HEK293T (cell line): ENCODE results near the gene CPB1.

Experiments
- CTCF ChIA-PET: fragments of 350-600 bp; formaldehyde crosslinking; extraction: SDS; loops from one replicate; lab custom pipeline; 2021; ENCODE audit warnings: antibody characterized with exemption, inconsistent platforms; lab: Yijun Ruan, JAX
- POLR2A ChIA-PET: fragments of 350-600 bp; formaldehyde crosslinking; extraction: SDS; loops from one replicate; lab custom pipeline; 2020; ENCODE audit warnings: antibody characterized with exemption, inconsistent platforms; lab: Yijun Ruan, JAX
- DNase-seq: peaks from one replicate; pipeline ENCODE4 v3.0.0; 2012; ENCODE audit warnings: mixed read lengths; ENCODE audit errors: extremely low spot score
- ARNT ChIP-seq: fragments of 450-650 bp; IDR thresholded peaks from 2 replicates; pipeline ENCODE4 v1.6.1; 2017; ENCODE audit warnings: mild to moderate bottlenecking
- BHLHE40 ChIP-seq: fragments of 450-650 bp; IDR thresholded peaks from 2 replicates; pipeline ENCODE4 v1.6.1; 2016; ENCODE audit warnings: mild to moderate bottlenecking, moderate library complexity, borderline replicate concordance
- CTBP1 ChIP-seq: fragments of 450-650 bp; IDR thresholded peaks from 2 replicates; pipeline ENCODE4 v1.6.1; 2016; ENCODE audit warnings: borderline replicate concordance
- ELF4 ChIP-seq: fragments of 450-650 bp; IDR thresholded peaks from 2 replicates; pipeline ENCODE4 v1.6.1; 2017; ENCODE audit warnings: antibody characterized with exemption
- FOXA1 ChIP-seq: fragments of 450-650 bp; IDR thresholded peaks from 2 replicates; pipeline ENCODE4 v1.6.1; 2016; ENCODE audit warnings: mild to moderate bottlenecking
- FOXK2 ChIP-seq: fragments of 450-650 bp; IDR thresholded peaks from 2 replicates; pipeline ENCODE4 v1.6.1; 2016; ENCODE audit warnings: mild to moderate bottlenecking
- FOXM1 ChIP-seq: fragments of 450-650 bp; IDR thresholded peaks from 2 replicates; pipeline ENCODE4 v1.6.1; 2017; ENCODE audit warnings: mild to moderate bottlenecking, borderline replicate concordance
- HDGF ChIP-seq: fragments of 450-650 bp; IDR thresholded peaks from 2 replicates; pipeline ENCODE4 v1.6.1; 2017; ENCODE audit warnings: antibody characterized with exemption, borderline replicate concordance
- L3MBTL2 ChIP-seq: fragments of 450-650 bp; conservative IDR thresholded peaks from 2 replicates; pipeline ENCODE4 v1.6.1; 2016; ENCODE audit warnings: mild to moderate bottlenecking
- LEF1 ChIP-seq: fragments of 450-650 bp; IDR thresholded peaks from 2 replicates; pipeline ENCODE4 v1.6.1; 2017; ENCODE audit warnings: mild to moderate bottlenecking, borderline replicate concordance
- NFRKB ChIP-seq: fragments of 450-650 bp; IDR thresholded peaks from 2 replicates; pipeline ENCODE4 v1.6.1; 2016; ENCODE audit warnings: mild to moderate bottlenecking, moderate library complexity
- PKNOX1 ChIP-seq: fragments of 450-650 bp; IDR thresholded peaks from 2 replicates; pipeline ENCODE4 v1.6.1; 2016
- SP1 ChIP-seq: fragments of 450-650 bp; IDR thresholded peaks from 2 replicates; pipeline ENCODE4 v1.6.1; 2017
- SUZ12 ChIP-seq: fragments of 450-650 bp; IDR thresholded peaks from 2 replicates; pipeline ENCODE4 v1.6.1; 2016; ENCODE audit warnings: mild to moderate bottlenecking
- TARDBP ChIP-seq: fragments of 450-650 bp; IDR thresholded peaks from 2 replicates; pipeline ENCODE4 v1.6.1; 2016
- ZNF384 ChIP-seq: fragments of 450-650 bp; IDR thresholded peaks from 2 replicates; pipeline ENCODE4 v1.6.1; 2016

The CPB1 gene

GRCh38 chr3:148873977-148874376 lies 46.4 kb downstream of the CPB1 start:
- no peak for DNase-seq
- TF ChIP-seq FOXK2 (no peak), ARNT (no peak), ELF4 (no peak), CTBP1 (no peak)
- CTCF ChIA-PET: interaction anchor here (0.6 kb wide), 2 partner anchors 17 to 147 kb away, joined by 3 to 4 read pairs; no protein-coding TSS in a partner anchor
- POLR2A ChIA-PET: no interaction called here

GRCh38 chr3:148878095-148878494 lies 50.5 kb downstream of the CPB1 start:
- ChIA-PET CTCF (interaction anchor here (0.9 kb wide), 1 partner anchor 68 kb away, joined by 4 read pairs; no protein-coding TSS in a partner anchor), POLR2A (no interaction called here)
- DNase-seq: no peak
- TF ChIP-seq FOXM1: no peak
- TF ChIP-seq ARNT: no peak
- no peak for TF ChIP-seq FOXA1
- TF ChIP-seq BHLHE40: no peak
- TF ChIP-seq FOXK2: no peak
- TF ChIP-seq LEF1: no peak
- TF ChIP-seq TARDBP: no peak
- TF ChIP-seq CTBP1: no peak
- TF ChIP-seq ZNF384: no peak
- no peak for TF ChIP-seq SP1
- TF ChIP-seq SUZ12: no peak
- TF ChIP-seq L3MBTL2: no peak
- TF ChIP-seq HDGF: no peak
- no peak for TF ChIP-seq PKNOX1
- no peak for TF ChIP-seq NFRKB
- no peak for TF ChIP-seq ELF4

GRCh38 chr3:148879256-148879655 lies 51.6 kb downstream of the CPB1 start:
- POLR2A ChIA-PET: no interaction called here
- CTCF ChIA-PET: no interaction called here
- no peak for DNase-seq
- TF ChIP-seq SUZ12: no peak
- TF ChIP-seq FOXK2: no peak
- TF ChIP-seq ELF4: no peak
- no peak for TF ChIP-seq SP1
- no peak for TF ChIP-seq L3MBTL2
- no peak for TF ChIP-seq FOXA1
- no peak for TF ChIP-seq FOXM1
- no peak for TF ChIP-seq TARDBP
- no peak for TF ChIP-seq NFRKB
- no peak for TF ChIP-seq LEF1
- no peak for TF ChIP-seq CTBP1
- no peak for TF ChIP-seq BHLHE40
- TF ChIP-seq ZNF384: no peak
- no peak for TF ChIP-seq PKNOX1
- no peak for TF ChIP-seq ARNT
- no peak for TF ChIP-seq HDGF

- TF ChIP-seq ZNF384 (no peak), BHLHE40 (no peak), SP1 (no peak), SUZ12 (no peak), FOXK2 (no peak)
- CTCF ChIA-PET: interaction anchor here (0.6 to 1.6 kb wide), 2 partner anchors 9 to 700 kb away, joined by 4 to 7 read pairs; no protein-coding TSS in a partner anchor
- DNase-seq: peak; percentile 27
- POLR2A ChIA-PET: no interaction called here
These were observed 53.1 kb downstream of the CPB1 start for GRCh38 chr3:148880681-148881080.

GRCh38 chr3:148881286-148881685 lies 53.7 kb downstream of the CPB1 start:
- ChIA-PET POLR2A (no interaction called here), CTCF (interaction anchor here (1.6 kb wide), 1 partner anchor 9 kb away, joined by 7 read pairs; no protein-coding TSS in a partner anchor)
- no peak for TF ChIP-seq L3MBTL2
- no peak for TF ChIP-seq SUZ12
- TF ChIP-seq CTBP1: no peak
- no peak for TF ChIP-seq SP1
- TF ChIP-seq LEF1: no peak
- TF ChIP-seq HDGF: no peak
- no peak for TF ChIP-seq FOXA1
- no peak for TF ChIP-seq ZNF384
- TF ChIP-seq NFRKB: no peak
- no peak for TF ChIP-seq FOXM1
- TF ChIP-seq TARDBP: no peak
- no peak for TF ChIP-seq FOXK2
- no peak for TF ChIP-seq ELF4
- no peak for TF ChIP-seq PKNOX1
- TF ChIP-seq ARNT: no peak
- no peak for TF ChIP-seq BHLHE40
- no peak for DNase-seq

GRCh38 chr3:148882288-148882687 lies 54.7 kb downstream of the CPB1 start:
- ChIA-PET POLR2A (no interaction called here), CTCF (no interaction called here)
- no peak for DNase-seq
- TF ChIP-seq FOXA1 (0 out of 2 replicates have a peak, but pooled peaks have one; percentile 21), L3MBTL2 (no peak)
